AG09309 (cell line): ENCODE measurements around the gene UBE2I.
"Not testable (repeated sequence)": the region's sequence is repeated elsewhere in the genome, so short reads cannot be mapped to it uniquely, and the experiment has no call there.

ENCODE experiments used
- DNase-seq: peaks from one replicate; pipeline ENCODE4 v3.0.0-alpha.2; 2010; ENCODE audit warnings: low read depth
- H3K4me3 ChIP-seq: 2 replicates; pipeline ENCODE4 v1.5.1; 2011; ENCODE audit warnings: mild to moderate bottlenecking, low read depth, low read length, moderate library complexity; ENCODE audit not compliant: control insufficient read depth
- TF ChIP-seq, protein P1 (sequence below): IDR thresholded peaks from 2 replicates; pipeline ENCODE4 v1.5.1; 2011; ENCODE audit warnings: mild to moderate bottlenecking, low read depth, low read length, inconsistent platforms; ENCODE audit not compliant: insufficient read depth, control insufficient read depth; ENCODE audit errors: missing control alignments

The UBE2I gene

DNA sequence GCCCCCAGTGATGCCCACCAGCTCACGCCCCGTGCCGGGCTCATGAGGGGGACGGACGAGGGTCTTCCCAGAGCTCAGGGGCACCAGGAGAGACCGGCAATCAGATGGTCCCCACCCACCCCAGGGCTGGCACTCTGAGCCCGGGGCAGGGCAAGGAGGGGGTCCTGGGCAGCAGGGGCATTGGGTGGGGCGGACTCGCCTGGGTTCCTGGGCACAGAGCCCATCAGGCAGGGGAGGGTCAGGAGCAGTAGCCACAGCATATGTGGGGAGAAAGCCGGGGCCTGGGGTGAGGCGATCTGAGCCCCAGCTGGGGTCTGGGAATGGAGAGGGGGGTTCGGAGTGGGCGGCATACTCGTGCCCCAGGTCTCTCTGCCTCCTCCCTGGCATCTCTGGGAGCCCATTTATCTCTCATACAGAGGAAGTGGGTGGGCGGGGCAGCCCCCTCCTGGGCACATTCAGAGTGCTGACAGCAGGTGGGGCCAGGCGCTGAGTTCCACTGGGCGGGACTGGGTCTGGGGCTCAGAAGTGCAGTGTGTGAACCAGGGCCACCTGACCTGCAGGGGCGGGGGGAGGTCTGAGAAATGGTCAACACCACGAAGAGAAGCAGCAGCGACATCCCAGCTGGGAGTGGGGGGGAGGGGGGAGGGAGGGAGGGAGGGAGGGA is 20.5 kb upstream of the UBE2I start:
- no peak overlapping the region for H3K4me3 ChIP-seq
- TF ChIP-seq, protein P1, sequence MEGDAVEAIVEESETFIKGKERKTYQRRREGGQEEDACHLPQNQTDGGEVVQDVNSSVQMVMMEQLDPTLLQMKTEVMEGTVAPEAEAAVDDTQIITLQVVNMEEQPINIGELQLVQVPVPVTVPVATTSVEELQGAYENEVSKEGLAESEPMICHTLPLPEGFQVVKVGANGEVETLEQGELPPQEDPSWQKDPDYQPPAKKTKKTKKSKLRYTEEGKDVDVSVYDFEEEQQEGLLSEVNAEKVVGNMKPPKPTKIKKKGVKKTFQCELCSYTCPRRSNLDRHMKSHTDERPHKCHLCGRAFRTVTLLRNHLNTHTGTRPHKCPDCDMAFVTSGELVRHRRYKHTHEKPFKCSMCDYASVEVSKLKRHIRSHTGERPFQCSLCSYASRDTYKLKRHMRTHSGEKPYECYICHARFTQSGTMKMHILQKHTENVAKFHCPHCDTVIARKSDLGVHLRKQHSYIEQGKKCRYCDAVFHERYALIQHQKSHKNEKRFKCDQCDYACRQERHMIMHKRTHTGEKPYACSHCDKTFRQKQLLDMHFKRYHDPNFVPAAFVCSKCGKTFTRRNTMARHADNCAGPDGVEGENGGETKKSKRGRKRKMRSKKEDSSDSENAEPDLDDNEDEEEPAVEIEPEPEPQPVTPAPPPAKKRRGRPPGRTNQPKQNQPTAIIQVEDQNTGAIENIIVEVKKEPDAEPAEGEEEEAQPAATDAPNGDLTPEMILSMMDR = no peak
- DNase-seq = no peak

DNA sequence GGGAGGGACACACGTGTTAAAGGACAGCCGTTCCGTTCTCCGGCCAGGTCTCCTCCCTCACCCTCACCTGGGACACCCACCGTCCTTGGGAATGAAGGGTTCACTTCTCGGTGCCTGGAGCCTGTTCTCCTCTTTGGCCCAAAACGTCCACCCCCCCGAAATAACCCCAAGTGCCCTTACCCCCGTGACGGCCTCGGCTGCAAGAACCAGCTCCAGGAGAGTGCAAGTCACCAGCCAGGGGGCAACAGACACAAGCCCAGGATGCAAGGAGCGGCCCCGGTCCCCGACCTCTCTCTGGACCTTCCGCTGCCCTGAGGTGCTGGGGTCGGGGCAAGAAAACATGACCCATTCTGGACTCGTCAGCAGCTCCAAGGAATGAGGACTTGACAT is 20.0 kb upstream of the UBE2I start:
- no peak overlapping the region for H3K4me3 ChIP-seq
- TF ChIP-seq, protein P1 = no peak

DNA sequence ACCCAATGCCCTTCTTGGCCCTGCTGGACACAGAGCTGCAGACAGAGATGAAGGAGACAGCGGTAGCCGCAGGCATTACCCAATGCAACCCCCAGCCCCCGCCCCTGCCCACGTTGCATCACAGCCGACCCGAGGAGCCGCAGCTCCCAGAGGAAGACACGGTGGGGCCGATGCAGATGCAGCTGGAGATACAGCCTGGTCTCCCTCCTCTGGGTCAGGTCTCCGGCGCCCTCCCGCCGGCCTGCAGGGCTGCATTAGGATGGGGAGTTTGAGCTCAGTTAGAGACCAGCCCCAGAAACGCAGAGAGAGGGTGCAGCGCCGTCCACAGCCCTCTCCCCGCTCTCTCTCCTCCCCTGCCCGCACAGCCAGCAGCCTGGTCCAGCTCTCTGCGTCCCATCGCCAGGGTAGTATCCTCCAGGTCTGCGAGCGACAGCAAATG is 19.4 kb upstream of the UBE2I start:
- no peak for DNase-seq
- no peak overlapping the region for H3K4me3 ChIP-seq
- TF ChIP-seq, protein P1 = no peak

More for the DNA sequence above, 20.0 kb upstream of the UBE2I start:
- no peak for DNase-seq

DNA sequence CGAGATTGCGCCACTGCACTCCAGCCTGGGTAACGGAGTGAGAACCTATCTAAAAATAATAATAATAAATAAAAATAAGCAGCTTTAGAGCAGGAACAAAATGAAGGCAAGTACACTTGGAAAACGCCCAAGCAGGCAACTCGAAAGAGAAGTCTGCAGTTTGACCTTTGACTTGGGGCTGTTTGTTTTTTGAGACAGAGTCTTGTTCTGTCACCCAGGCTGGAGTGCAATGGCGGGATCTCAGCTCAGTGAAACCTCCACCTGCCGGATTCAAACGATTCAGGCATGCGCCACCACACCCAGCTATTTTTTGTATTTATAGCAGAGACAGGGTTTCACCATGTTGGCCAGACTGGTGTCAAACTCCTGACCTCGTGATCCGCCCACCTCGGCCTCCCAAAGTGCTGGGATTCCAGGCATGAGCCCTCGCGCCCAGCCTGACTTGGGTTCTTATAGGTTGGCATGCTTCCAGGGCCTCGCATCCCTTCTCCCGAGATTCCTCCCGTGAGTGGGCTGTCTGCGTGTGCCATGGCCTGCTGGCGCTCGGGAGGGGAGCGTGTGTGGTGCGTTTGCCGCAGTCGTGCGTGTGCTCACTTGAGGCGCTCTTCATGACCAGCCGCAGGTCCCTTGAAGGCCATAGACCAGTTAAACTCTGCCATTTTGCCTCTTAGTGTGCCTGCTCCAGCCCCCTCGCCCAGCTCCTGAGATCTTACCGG is 18.4 kb upstream of the UBE2I start:
- TF ChIP-seq, protein P1 = no peak
- no peak for DNase-seq
- no peak overlapping the region for H3K4me3 ChIP-seq

DNA sequence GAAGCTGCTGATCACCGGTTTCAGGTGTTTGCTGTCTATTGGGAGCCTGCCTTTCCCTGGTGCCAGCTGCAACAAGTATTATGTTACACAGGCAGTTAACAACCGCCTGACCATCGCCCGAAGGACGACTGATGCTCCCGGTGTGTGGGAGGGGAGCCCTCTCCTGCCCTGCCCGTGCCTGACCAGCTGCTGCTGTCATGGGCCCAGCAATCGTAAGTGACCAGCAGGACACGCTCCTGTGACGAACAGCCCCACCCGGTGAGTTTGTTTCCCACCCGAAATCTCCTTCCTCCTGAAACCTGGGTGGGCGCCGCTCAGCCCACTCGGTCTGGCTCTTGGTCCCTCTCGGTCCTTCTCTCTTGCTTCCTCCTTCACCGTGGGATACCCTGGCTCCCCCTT is 17.9 kb upstream of the UBE2I start:
- no peak overlapping the region for H3K4me3 ChIP-seq
- DNase-seq = no peak
- TF ChIP-seq, protein P1 = no peak

DNA sequence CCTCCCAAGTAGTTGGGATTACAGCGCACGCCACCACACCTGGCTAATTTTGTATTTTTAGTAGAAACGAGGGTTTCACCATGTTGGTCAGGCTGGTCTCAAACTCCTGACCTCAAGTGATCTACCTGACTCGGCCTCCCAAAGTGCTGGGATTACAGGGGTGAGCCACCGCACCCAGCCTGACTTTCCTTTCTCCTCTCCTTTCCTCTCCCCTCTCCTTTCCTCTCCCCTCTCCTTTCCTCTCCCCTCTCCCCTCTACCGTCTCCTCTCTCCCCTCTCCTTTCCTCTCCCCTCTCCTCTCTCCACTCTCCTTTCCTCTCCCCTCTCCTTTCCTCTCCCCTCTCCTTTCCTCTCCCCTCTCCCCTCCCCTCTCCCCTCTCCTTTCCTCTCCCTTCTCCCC is 17.2 kb upstream of the UBE2I start:
- DNase-seq, H3K4me3 ChIP-seq: not testable (repeated sequence)

DNA sequence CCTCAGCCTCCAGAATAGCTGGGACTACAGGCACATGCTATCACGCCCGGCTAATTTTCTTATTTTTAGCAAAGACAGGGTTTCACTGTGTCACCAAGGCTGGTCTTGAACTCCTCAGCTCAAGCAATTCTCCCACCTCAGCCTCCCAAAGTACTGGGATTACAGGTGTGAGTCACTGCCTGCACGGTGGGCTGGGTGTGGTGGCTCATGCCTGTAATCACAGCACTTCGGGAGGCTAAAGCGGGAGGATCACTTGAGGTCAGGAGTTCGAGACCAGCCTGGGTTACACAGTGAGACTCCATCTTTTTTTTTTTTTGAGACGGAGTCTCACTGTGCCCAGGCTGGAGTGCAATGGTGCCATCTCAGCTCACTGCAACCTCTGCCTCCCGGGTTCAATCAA is 16.6 kb upstream of the UBE2I start:
- not testable (repeated sequence) for DNase-seq, H3K4me3 ChIP-seq
